HG03558 (cell line): ENCODE data around the gene GPR119.
A peak's percentile ranks its signal among the peaks of the same experiment; 100 is the strongest.
"Not testable (repeated sequence)": the region's sequence is repeated elsewhere in the genome, so short reads cannot be mapped to it uniquely, and the experiment has no call there.

ENCODE experiments used
- ATAC-seq: cut with Tn5 transposase; IDR thresholded peaks from one replicate; pipeline ENCODE4 v1.9.1; 2021; ENCODE audit warnings: moderate number of reproducible peaks; ENCODE audit not compliant: unreplicated experiment; ENCODE audit errors: extremely low read depth

Gene GPR119

GRCh38 chrX:130385520-130385919, at the start of gene GPR119:
TSS of gene GPR119 (minus strand) at chrX:130385674. CDS start at chrX:130385447, 227 bp downstream.
- ATAC-seq: no peak

- ATAC-seq: not testable (repeated sequence)
Measured at GRCh38 chrX:130429236-130429635, 43.8 kb upstream of the GPR119 start.

- ATAC-seq: no peak
Measured at GRCh38 chrX:130426531-130426930, 41.1 kb upstream of the GPR119 start.

GRCh38 chrX:130419263-130419662, 33.8 kb upstream of the GPR119 start:
- ATAC-seq: no peak

GRCh38 chrX:130418740-130419139, 33.3 kb upstream of the GPR119 start:
- no peak for ATAC-seq

GRCh38 chrX:130418066-130418465, 32.6 kb upstream of the GPR119 start:
- no peak for ATAC-seq

GRCh38 chrX:130416785-130417184, 31.3 kb upstream of the GPR119 start:
- no peak for ATAC-seq

- no peak for ATAC-seq
Measured at GRCh38 chrX:130415201-130415600, 29.7 kb upstream of the GPR119 start.

GRCh38 chrX:130414800-130415199, 29.3 kb upstream of the GPR119 start:
- ATAC-seq: no peak

- ATAC-seq: no peak
Measured at GRCh38 chrX:130413415-130413814, 27.9 kb upstream of the GPR119 start.

- no peak for ATAC-seq
Measured at GRCh38 chrX:130402208-130402684, 16.8 kb upstream of the GPR119 start.

GRCh38 chrX:130401415-130402207, 16.1 kb upstream of the GPR119 start, which contains the start of gene RBMX2:
TSS of gene RBMX2 (plus strand) at chrX:130401987. CDS start at chrX:130402033, 46 bp downstream.
- ATAC-seq: peak; percentile 79

GRCh38 chrX:130395341-130395740, 9.9 kb upstream of the GPR119 start:
- ATAC-seq: no peak

GRCh38 chrX:130393451-130394074, 8.1 kb upstream of the GPR119 start:
- no peak for ATAC-seq

GRCh38 chrX:130386408-130386808, 934 bp upstream of the GPR119 start:
- ATAC-seq: no peak

GRCh38 chrX:130378024-130378669, 7.3 kb downstream of the GPR119 start:
- no peak for ATAC-seq

- no peak for ATAC-seq
Measured at GRCh38 chrX:130376077-130376476, 9.4 kb downstream of the GPR119 start.

GRCh38 chrX:130352050-130352449, 33.4 kb downstream of the GPR119 start:
- not testable (repeated sequence) for ATAC-seq

GRCh38 chrX:130351567-130351966, 33.9 kb downstream of the GPR119 start:
- ATAC-seq: no peak

- ATAC-seq: no peak
Measured at GRCh38 chrX:130347321-130347720, 38.2 kb downstream of the GPR119 start.

GRCh38 chrX:130343411-130343810, 42.1 kb downstream of the GPR119 start:
- no peak for ATAC-seq
